Neuron (in vitro differentiated cells): ENCODE measurements around the gene ERO1B.

Experiments
- H2AFZ ChIP-seq: one replicate; pipeline ENCODE4 v1.6.1; 2013; ENCODE audit warnings: low read depth, mild to moderate bottlenecking, inconsistent platforms, low read length, moderate library complexity
- H3K27me3 ChIP-seq: one replicate; pipeline ENCODE4 v1.6.1; 2013; ENCODE audit warnings: low read length; ENCODE audit not compliant: insufficient read depth
- H3K36me3 ChIP-seq: one replicate; pipeline ENCODE4 v1.6.1; 2013; ENCODE audit warnings: low read length; ENCODE audit not compliant: insufficient read depth
- H3K4me1 ChIP-seq: one replicate; pipeline ENCODE4 v1.6.1; 2013; ENCODE audit warnings: low read length; ENCODE audit not compliant: insufficient read depth
- H3K4me3 ChIP-seq: 2 replicates; pipeline ENCODE4 v1.5.1; 2013; ENCODE audit warnings: mild to moderate bottlenecking, low read length, moderate library complexity
- H3K9me3 ChIP-seq: one replicate; pipeline ENCODE4 v1.6.1; 2013; ENCODE audit warnings: low read length

Gene ERO1B

DNA sequence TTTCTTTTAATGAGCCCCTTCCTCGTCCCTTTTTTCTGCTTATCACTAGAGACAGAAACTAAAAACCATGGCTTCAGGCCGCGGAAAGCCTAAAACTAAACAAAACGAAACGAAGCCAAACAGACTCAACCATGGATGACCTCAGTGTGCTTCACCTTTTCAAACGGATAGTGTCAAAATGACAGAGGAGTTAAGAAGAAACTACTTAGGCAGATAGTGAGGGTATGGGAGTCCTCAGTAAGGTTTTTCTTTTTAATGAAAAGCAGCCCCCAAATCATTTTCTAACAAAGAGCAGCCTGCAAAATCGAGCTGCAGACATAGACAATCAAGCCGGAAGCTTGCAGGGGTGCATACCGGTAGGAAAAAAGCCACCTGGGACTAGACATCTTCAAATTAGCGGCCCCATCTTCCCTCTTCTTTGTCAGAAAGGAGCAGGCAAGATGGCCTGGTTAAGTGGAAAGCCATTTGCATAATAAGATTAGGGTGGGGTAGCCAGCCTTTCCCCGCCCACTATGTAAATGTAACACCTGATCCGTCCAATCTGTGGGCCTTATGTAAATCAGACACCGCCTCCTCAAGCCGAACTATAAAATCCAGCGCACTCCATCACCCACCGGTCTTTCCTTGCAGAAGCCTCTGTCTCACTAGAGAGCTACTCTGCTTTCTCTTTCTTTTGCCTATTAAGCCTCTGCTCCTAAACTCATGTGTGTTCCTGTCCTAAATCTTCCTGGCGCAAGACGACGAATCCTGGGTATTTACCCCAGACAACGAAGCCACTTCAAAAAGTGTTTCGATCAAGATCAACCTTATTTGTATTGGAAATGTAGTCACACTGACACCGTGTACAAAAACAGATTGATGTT lies 6.2 kb upstream of the ERO1B start:
- H3K27me3 ChIP-seq, result peaks cover 10% of the 10 kb centered on the region
- H2AFZ ChIP-seq, result no peak overlapping the region
- H3K4me1 ChIP-seq, result peaks cover 4% of the 10 kb centered on the region
- H3K36me3 ChIP-seq, result no peaks in the 10 kb centered on the region
- no peak overlapping the region for H3K4me3 ChIP-seq
- H3K9me3 ChIP-seq, result no peaks in the 10 kb centered on the region

DNA sequence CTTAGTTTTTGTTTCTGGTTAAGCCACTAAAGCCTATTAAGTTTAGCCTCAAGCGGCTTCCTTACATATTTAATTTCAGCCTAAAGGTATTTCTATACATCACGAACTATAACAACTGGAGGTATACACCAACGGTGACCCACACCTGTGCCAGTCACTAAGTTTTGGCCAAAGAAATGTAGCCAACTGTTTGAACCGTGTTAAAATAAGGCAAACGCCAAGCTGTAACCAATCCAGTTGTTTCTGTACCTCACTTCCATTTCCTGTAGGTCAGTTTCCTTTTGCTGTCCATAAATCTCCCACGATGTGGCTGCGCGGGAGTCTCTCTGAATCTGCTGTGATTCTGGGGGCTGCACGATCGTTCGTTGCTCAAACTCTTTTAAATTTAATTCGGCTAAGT lies 5.6 kb upstream of the ERO1B start:
- peaks cover 4% of the 10 kb centered on the region for H3K4me1 ChIP-seq
- H2AFZ ChIP-seq, result no peak overlapping the region
- H3K36me3 ChIP-seq, result no peaks in the 10 kb centered on the region
- H3K27me3 ChIP-seq, result peaks cover 15% of the 10 kb centered on the region
- H3K9me3 ChIP-seq, result no peaks in the 10 kb centered on the region
- no peak overlapping the region for H3K4me3 ChIP-seq

DNA sequence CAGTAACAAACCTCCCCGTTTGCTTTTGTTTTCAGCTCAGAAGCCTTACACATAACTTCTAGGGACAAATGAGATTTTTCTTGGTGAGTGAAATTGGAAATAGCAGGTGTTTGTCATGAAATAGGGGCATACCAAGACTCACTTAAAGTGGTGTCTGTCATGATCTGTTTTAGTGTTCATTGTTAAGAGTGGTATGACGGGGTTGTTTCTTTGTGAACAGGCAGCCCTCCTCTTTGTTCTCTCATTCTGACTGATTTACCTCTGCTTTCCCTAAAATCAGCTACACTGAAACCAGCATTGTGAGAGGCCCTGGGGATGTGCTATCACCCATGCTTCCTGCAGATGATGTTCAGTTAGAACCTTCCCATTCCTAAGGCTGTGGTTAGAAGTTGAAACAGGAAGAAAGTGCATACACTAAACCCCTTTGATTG lies 2.5 kb upstream of the ERO1B start:
- Histone ChIP-seq H3K4me3 (no peak overlapping the region), H2AFZ (no peak overlapping the region), H3K4me1 (peaks cover 7% of the 10 kb centered on the region), H3K27me3 (peaks cover 26% of the 10 kb centered on the region), H3K9me3 (no peaks in the 10 kb centered on the region), H3K36me3 (no peaks in the 10 kb centered on the region)

DNA sequence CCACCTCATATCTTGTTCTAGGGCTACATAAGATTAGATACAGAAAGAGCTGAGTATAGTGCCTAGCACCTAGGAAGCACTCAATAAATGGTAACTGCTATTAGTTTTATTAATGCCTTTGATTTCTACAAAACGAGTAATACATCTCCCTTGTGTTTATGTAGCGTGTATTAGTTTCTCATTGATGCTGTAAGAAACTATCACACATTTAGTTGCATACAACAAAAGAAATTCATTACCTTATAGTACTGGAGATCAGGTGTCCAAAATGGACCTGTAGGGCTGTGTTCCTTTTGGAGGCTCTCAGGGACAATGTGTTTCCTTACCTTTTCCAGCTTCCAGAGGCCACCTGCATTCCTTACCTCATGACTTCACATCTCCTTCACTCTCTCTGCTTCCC lies 961 bp upstream of the ERO1B start:
- peaks cover 26% of the 10 kb centered on the region for H3K27me3 ChIP-seq
- no peaks in the 10 kb centered on the region for H3K9me3 ChIP-seq
- no peaks in the 10 kb centered on the region for H3K36me3 ChIP-seq
- H2AFZ ChIP-seq, result no peak overlapping the region
- H3K4me3 ChIP-seq, result peak overlapping the region; percentile 81
- peaks cover 7% of the 10 kb centered on the region for H3K4me1 ChIP-seq

DNA sequence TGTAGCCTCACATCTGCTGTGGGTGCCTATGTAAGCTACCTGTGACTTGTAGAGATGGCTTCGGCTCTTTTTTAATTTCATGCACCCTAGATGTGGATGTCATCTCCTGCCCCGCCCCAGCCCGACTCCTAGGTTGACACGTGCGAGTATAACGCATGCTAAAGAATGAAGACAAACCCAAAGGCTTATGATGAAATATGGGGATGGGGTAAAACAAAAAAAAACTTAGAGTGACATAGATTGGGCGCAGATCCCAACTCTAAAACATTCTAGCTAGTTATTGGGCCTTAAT lies 613 bp upstream of the ERO1B start:
- Histone ChIP-seq H3K36me3 (no peaks in the 10 kb centered on the region), H2AFZ (peak overlapping the region; percentile 92), H3K4me1 (peaks cover 7% of the 10 kb centered on the region), H3K9me3 (no peaks in the 10 kb centered on the region), H3K27me3 (peaks cover 26% of the 10 kb centered on the region), H3K4me3 (peak overlapping the region; percentile 81)

DNA sequence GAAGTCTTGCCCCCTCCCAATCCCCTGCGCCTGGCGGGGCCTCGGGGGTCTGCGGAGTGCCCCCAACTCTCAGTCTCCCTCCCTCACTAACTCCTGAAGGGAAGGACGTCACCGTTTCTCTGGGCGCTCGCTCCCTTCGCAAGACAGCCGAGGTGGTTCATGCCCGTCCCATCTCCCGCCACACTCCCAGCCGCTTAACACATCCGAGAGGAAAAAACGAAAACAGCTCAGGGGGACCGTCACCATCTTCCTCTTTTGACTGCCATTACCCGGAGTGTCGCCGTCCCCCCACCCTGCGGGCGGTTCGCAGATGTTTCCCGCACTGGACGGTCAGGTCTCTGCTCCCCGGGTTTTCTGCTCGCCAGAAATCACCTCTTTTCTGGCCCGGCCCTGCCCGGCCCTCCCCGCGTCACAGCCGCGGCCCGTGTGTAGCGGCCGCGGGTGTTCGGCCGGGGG lies 532 bp downstream of the ERO1B start:
- Histone ChIP-seq H3K4me1 (peaks cover 7% of the 10 kb centered on the region), H3K9me3 (no peaks in the 10 kb centered on the region), H2AFZ (peak overlapping the region; percentile 92), H3K36me3 (no peaks in the 10 kb centered on the region), H3K4me3 (peak overlapping the region; percentile 81), H3K27me3 (peaks cover 26% of the 10 kb centered on the region)

DNA sequence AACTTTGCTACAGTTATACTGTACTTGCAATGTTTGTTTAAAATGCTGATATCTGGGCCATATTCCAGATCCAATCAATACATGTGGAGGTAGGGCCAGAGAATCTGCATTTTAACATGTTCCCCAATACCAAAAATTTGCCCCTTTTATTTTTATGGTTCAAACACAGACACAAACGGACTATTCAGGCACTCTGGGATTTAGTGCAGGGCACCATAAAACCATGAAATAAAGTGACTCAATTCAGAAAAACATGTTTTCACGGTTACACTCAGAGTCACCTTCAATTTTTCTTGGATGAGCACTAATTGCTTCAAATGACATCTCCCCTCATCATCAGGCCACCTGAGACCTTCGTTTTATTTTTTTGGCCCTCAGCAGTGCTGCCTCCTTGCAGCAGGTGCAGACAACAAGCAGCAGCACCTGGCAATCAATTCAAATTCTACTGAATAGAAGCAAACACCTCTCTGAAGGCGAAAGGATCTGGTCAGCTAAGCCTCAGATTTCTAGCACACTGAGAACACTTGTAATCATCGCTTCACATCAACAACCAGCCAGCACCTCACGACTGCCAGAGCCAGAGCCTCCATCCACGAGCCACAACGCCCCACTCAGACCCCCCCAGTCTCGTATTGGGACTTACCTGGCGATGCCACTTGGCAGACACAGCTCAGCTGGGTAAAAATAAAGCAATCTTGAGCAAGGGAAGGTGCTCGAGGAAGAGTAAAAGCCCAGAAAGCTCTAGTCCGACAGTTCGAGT lies 1.1 kb downstream of the ERO1B start:
- peaks cover 24% of the 10 kb centered on the region for H3K27me3 ChIP-seq
- H3K36me3 ChIP-seq, result no peaks in the 10 kb centered on the region
- H2AFZ ChIP-seq, result peak overlapping the region; percentile 92
- peaks cover 7% of the 10 kb centered on the region for H3K4me1 ChIP-seq
- peak overlapping the region; percentile 81 for H3K4me3 ChIP-seq
- H3K9me3 ChIP-seq, result no peaks in the 10 kb centered on the region

DNA sequence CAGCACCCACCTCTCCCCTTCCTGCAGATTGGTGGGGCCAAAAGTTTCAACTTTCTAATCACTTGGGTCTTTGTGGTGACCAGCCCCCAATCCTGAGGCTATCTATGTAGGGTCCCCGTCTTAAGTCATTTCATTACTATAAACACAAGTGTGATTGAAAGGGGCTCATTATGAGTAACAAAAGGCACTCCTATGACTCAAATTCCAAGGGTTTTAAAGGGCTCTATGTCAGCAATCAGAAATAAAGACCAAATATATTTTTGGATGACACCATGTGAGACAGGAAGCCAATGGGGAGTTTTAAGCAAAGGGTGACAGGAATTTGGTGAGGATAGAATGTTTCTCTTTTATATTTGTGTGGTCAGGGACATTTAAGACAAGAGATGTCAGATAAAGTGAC lies 6.2 kb downstream of the ERO1B start:
- H3K9me3 ChIP-seq, result no peaks in the 10 kb centered on the region
- H3K4me1 ChIP-seq, result no peaks in the 10 kb centered on the region
- H3K4me3 ChIP-seq, result no peak overlapping the region
- H3K36me3 ChIP-seq, result no peaks in the 10 kb centered on the region
- peaks cover 4% of the 10 kb centered on the region for H3K27me3 ChIP-seq
- H2AFZ ChIP-seq, result no peak overlapping the region

DNA sequence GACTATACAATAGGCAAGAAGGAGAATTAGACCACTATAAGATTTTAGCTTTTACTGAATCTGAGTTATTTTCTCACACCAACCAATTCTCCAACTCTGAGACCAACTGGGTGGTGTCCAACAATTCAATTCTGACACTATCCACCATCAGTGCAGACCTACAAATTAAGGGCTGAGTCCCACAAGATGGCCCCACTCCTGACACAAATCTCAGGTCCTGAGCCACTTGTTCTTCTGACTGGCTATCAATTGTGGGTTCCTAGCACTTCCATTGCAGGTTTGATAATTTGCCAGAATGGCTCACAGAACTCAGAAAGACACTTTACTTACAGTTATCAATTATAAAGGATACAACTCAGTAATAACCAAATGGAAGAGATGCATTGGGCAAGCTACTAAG lies 6.7 kb downstream of the ERO1B start:
- Histone ChIP-seq H3K9me3 (no peaks in the 10 kb centered on the region), H3K4me1 (no peaks in the 10 kb centered on the region), H3K4me3 (no peak overlapping the region), H2AFZ (no peak overlapping the region), H3K27me3 (no peaks in the 10 kb centered on the region), H3K36me3 (no peaks in the 10 kb centered on the region)

DNA sequence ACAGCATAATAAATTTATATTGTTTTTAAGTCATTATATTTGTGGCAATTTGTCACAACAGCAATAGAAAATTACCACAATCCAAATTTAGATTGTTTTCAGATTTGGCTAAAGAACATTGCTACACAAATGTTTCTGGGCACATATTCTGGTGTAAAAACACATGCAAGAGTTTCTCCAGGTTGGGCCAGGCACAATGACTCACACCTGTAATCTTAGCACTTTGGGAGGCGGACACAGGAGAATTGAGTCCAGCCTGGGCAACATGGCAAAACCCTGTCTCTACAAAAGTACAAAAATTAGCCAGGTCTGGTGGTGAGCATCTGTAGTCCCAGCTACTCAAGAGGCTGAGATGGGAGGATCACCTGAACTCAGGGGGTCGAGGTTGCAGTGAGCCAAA lies 8.4 kb downstream of the ERO1B start:
- Histone ChIP-seq H3K27me3 (no peaks in the 10 kb centered on the region), H3K36me3 (no peaks in the 10 kb centered on the region), H2AFZ (no peak overlapping the region), H3K9me3 (no peaks in the 10 kb centered on the region), H3K4me1 (no peaks in the 10 kb centered on the region), H3K4me3 (no peak overlapping the region)

DNA sequence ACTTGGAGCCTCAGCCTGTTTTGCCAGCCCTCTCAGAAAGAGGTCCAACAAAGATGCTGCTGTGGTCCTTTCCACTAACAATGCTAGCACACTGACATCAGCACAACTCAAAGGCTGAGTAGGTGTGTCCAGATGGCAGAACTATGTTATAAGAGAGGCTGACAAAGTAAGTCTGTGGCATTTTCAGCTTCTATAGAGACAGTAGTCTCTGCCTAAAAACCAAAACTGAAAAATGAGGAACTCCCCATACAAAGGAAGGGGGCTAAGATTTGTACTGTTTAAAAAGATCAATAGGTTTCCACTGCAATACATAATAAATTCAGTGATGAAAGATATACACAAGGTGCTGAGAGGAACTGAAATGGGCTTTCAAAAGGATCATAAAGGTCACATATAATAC lies 12.3 kb downstream of the ERO1B start:
- H3K27me3 ChIP-seq, result no peaks in the 10 kb centered on the region
- no peaks in the 10 kb centered on the region for H3K9me3 ChIP-seq
- no peaks in the 10 kb centered on the region for H3K36me3 ChIP-seq
- no peaks in the 10 kb centered on the region for H3K4me1 ChIP-seq
- H3K4me3 ChIP-seq, result no peak overlapping the region
- H2AFZ ChIP-seq, result no peak overlapping the region

DNA sequence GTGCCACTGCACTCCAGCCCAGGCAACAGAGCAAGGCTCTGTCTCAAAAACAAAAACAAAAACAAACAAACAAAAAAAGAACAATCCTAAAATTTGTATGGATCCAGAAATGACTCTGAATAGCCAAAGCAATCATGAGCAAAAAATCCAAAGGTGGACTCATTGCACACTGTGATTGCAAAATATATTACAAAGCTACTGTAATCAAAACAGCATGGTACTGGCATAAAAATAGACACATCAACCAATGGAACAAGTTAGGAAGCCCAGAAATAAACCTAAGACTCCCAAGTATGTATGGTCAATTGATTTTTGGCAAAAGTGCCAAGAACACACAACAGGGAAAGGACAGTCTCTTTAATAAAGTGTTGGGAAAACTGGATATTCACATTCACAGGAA lies 19.9 kb downstream of the ERO1B start:
- no peaks in the 10 kb centered on the region for H3K4me1 ChIP-seq

DNA sequence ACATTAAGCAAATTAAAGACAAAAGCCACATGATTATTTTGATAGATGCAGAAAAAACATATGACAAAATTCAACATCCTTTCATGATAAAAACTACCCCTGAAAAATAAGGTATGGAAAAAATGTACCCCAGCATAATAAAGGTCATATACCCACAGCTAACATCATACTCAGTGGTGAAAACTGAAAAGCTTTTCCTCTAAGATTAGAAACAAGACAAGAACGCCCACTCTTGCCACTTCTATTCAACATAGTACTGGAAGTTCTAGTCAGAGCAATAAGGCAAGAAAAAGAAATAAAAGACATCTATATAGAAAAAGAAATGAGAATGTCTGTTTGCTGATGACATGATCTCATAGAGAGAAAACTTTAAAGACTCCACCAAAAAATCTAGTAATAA lies 20.7 kb downstream of the ERO1B start:
- peaks cover 4% of the 10 kb centered on the region for H3K9me3 ChIP-seq
- no peaks in the 10 kb centered on the region for H3K36me3 ChIP-seq
- H2AFZ ChIP-seq, result no peak overlapping the region
- H3K4me3 ChIP-seq, result no peak overlapping the region
- H3K4me1 ChIP-seq, result no peaks in the 10 kb centered on the region
- H3K27me3 ChIP-seq, result no peaks in the 10 kb centered on the region

More for the DNA sequence above, 19.9 kb downstream of the ERO1B start:
- H3K36me3 ChIP-seq, result no peaks in the 10 kb centered on the region
- peaks cover 4% of the 10 kb centered on the region for H3K9me3 ChIP-seq
- no peak overlapping the region for H2AFZ ChIP-seq
- no peak overlapping the region for H3K4me3 ChIP-seq
- H3K27me3 ChIP-seq, result no peaks in the 10 kb centered on the region
